ENCODE measurements around the gene SOWAHC. TPM values are rescaled to one million over a fixed set of nuclear protein-coding genes. Genes with fewer than 3 reads are reported as not detected.
A peak's percentile ranks its signal among the peaks of the same experiment; 100 is the strongest.
"Not testable (repeated sequence)": the region's sequence is repeated elsewhere in the genome, so short reads cannot be mapped to it uniquely, and the experiment has no call there.

SOWAHC gene
- total and polyA plus RNA-seq, 2 of the 13 experiments (the other 11 are each of a cell fraction or from before 2014, with no cell fraction given) = 21.2 to 22.5 TPM

- peak overlapping the region in 1 of 3 experiments; percentile 45; a peak in 1 of 6 replicates for H3K4me3 ChIP-seq (replicated peaks in 1 of 3; ENCODE audit: insufficient read depth in 1 of 3, low read depth in 2 of 3, low read length in 3 of 3)
- H3K27ac ChIP-seq (ENCODE audit: extremely low read length, insufficient read depth, low read length) = peak overlapping the region; percentile 33
- H2AFZ ChIP-seq (ENCODE audit: low read length) = no peak overlapping the region
- DNase-seq (ENCODE audit: low spot score) (no peak), ATAC-seq (peak; percentile 5; the same call in 2 of the 3 replicates), FAIRE-seq (peak; percentile 4)
- H3K4me2 ChIP-seq (ENCODE audit: low read depth, low read length) = peak overlapping the region; percentile 69
- H3K36me3 ChIP-seq (replicated peaks in 1 of 2; ENCODE audit: control insufficient read depth in 1 of 2, insufficient read depth in 2 of 2, low read length in 2 of 2) = no peaks in the 10 kb centered on the region
- in situ Hi-C loops (cut with HindIII; ENCODE audit: extremely low pct_ligation_motif_present, low pct_unique_long_range_greater_than_20kb) (no loop called here), intact Hi-C loops (cut with micrococcal nuclease; ENCODE audit: unreplicated experiment) (no loop called here)
- H3K27me3 ChIP-seq (ENCODE audit: control insufficient read depth in 1 of 2, insufficient read depth in 2 of 2, low read length in 2 of 2) = no peaks in the 10 kb centered on the region
- no peaks in the 10 kb centered on the region for H3K9me3 ChIP-seq (ENCODE audit: low read length)
- ChIA-PET CTCF (ENCODE audit: low intra/inter-chr PET ratio, low total read pairs) (no interaction called here), POLR2A (interaction anchor here (1.0 to 5.6 kb wide), 4 partner anchors 10 to 1091 kb away, joined by 3 to 55 read pairs (median 22); partner anchors contain the start of genes SEPTIN10 and SOWAHC)
- H3K79me2 ChIP-seq (ENCODE audit: insufficient read depth, low read length) = peaks cover 1% of the 10 kb centered on the region
- WGBS (ENCODE audit: low lambda C conversion rate) = 58% methylated on average over 4 of the region's 4 CpGs
- BruUV-seq (replicated peaks) = no TSS peak
- H3K9ac ChIP-seq (ENCODE audit: insufficient read depth, low read depth, low read length) = no peak overlapping the region
- H4K20me1 ChIP-seq (ENCODE audit: insufficient read depth, low read length) = no peaks in the 10 kb centered on the region
- TF ChIP-seq MAZ (IDR thresholded peaks at IDR 0.05; ENCODE audit: borderline replicate concordance, low read depth, low read length) (no peak), MAZ (CRISPR knock-in tag; IDR thresholded peaks at IDR 0.05; ENCODE audit: low read depth) (0 out of 2 replicates have a peak, but pooled peaks have one; percentile 3), TAF15 (IDR thresholded peaks at IDR 0.05; ENCODE audit: low read depth, low read length, poor library complexity, severe bottlenecking) (no peak), ZEB1 (IDR thresholded peaks at IDR 0.05; ENCODE audit: insufficient replicate concordance, low read depth) (no peak), RCOR2 (CRISPR knock-in tag; IDR thresholded peaks at IDR 0.05) (no peak), MAX (IDR thresholded peaks at IDR 0.05) (0 out of 2 replicates have a peak, but pooled peaks have one; percentile 25), HOXA9 (CRISPR knock-in tag; IDR thresholded peaks at IDR 0.05; ENCODE audit: borderline replicate concordance) (no peak), NRL (CRISPR knock-in tag; IDR thresholded peaks at IDR 0.05; ENCODE audit: borderline replicate concordance) (no peak)
- H3K4me1 ChIP-seq (ENCODE audit: insufficient read depth, low read length) = peaks cover 48% of the 10 kb centered on the region
Observed at GRCh38 chr2:109624339-109624738, 10.2 kb downstream of the SOWAHC start.

- H3K79me2 ChIP-seq (ENCODE audit: insufficient read depth, low read length); H3K9me3 ChIP-seq (ENCODE audit: low read length); H3K27ac ChIP-seq (ENCODE audit: extremely low read length, insufficient read depth, low read length); in situ Hi-C loops (cut with HindIII; ENCODE audit: extremely low pct_ligation_motif_present, low pct_unique_long_range_greater_than_20kb); CTCF ChIA-PET (ENCODE audit: low intra/inter-chr PET ratio, low total read pairs); DNase-seq (ENCODE audit: low spot score); H3K36me3 ChIP-seq (replicated peaks in 1 of 2; ENCODE audit: control insufficient read depth in 1 of 2, insufficient read depth in 2 of 2, low read length in 2 of 2); H3K4me3 ChIP-seq (replicated peaks in 1 of 3; ENCODE audit: insufficient read depth in 1 of 3, low read depth in 2 of 3, low read length in 3 of 3); intact Hi-C loops (cut with micrococcal nuclease; ENCODE audit: unreplicated experiment); FAIRE-seq; H3K27me3 ChIP-seq (ENCODE audit: control insufficient read depth in 1 of 2, insufficient read depth in 2 of 2, low read length in 2 of 2); H3K4me2 ChIP-seq (ENCODE audit: low read depth, low read length); H4K20me1 ChIP-seq (ENCODE audit: insufficient read depth, low read length); H3K9ac ChIP-seq (ENCODE audit: insufficient read depth, low read depth, low read length); H2AFZ ChIP-seq (ENCODE audit: low read length); BruUV-seq (replicated peaks); ATAC-seq: not testable (repeated sequence)
- 92% methylated on average over 7 of the region's 7 CpGs for WGBS (ENCODE audit: low lambda C conversion rate)
- peaks cover 70% of the 10 kb centered on the region for H3K4me1 ChIP-seq (ENCODE audit: insufficient read depth, low read length)
- POLR2A ChIA-PET = interaction anchor here (1.9 kb wide), 2 partner anchors 15 to 17 kb away, joined by 6 to 10 read pairs; partner anchors contain the start of genes SEPTIN10 and SOWAHC
Observed at GRCh38 chr2:109628321-109628720, 14.2 kb downstream of the SOWAHC start.
